Parietal lobe (tissue), 1 donor: ENCODE data around the gene ITGA3. TPM values are rescaled to one million over a fixed set of nuclear protein-coding genes. Genes with fewer than 3 reads are reported as not detected.

Experiments
- total RNA-seq: library from RNA; depleted of rRNA; stranded (reverse); fragments of >200 nt; gene quantifications from one replicate; pipeline ENCODE4 v1.2.3, GENCODE V29; 2014

ITGA3 gene
- total RNA-seq = 46.3 TPM

DNA sequence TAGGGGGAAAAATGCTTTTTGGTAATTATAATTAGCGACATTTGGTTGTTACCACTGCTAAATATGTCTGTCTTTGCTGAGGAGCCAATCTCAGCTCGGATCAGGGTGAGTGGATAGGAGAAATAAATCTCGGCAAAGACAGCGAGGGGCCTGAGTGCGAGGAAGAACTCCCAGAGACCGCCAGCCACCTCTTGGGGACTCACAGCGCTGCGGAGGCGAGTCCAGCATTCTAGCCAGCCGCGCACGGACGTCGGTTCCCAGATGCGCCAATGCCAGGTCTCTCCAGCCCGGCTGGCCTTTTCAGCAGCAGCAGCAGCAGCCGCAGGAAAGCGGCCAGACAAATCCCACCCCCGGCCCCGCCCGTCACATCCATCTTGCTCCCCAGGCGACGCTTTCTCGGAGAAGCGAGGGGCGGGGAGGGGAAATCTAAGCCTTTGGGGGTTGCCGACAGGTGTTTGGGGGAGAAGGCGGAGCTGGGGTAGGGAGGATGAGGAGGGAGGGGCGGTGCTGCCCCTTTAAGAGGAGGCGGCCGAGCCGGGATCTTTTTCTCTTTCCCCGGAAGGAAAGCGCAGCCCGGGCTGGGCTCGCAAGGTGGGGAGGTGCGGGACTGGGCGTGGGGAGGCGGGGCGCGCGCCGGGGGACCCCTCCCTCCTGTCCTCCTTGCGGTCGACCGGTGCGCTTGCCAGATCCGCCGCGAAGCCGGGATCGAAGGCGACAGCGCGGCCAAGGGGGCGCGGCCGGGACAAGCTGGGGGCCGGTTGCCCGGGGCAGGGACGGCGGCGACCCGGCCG is at the start of gene ITGA3:
Gene ITGA3 (plus strand): TSS at position 685 of the 791 bp plus-strand sequence. CDS start 330 bp downstream, outside the sequence.

GRCh38 chr17:50094753-50095619 is 39.1 kb downstream of the ITGA3 start, which contains the start of gene PDK2:
Gene PDK2, plus strand, starts transcription at chr17:50095351. Its CDS starts 85 bp downstream, at chr17:50095436.

GRCh38 chr17:50129728-50130558 is 74.0 kb downstream of the ITGA3 start, which contains the start of gene SAMD14:
Gene SAMD14, minus strand, starts transcription at chr17:50130160. Its CDS starts 5,201 bp downstream, at chr17:50124959.

Other genes with a start within 250 kb of the ITGA3 start
- gene TAC4, start 208.0 kb upstream of the ITGA3 start, total RNA-seq = not detected
- not detected for gene DLX4, start 86.9 kb upstream of the ITGA3 start, total RNA-seq
- not detected for gene DLX3, start 60.9 kb upstream of the ITGA3 start, total RNA-seq
- 20.7 TPM for gene PDK2, start 39.2 kb downstream of the ITGA3 start, total RNA-seq
- 41.3 TPM for gene SAMD14, start 74.0 kb downstream of the ITGA3 start, total RNA-seq
- gene PPP1R9B, start 94.6 kb downstream of the ITGA3 start, total RNA-seq = 58.8 TPM
- not detected for gene SGCA, start 109.9 kb downstream of the ITGA3 start, total RNA-seq
- 5.0 TPM for gene COL1A1, start 145.5 kb downstream of the ITGA3 start, total RNA-seq
- not detected for gene TMEM92, start 218.4 kb downstream of the ITGA3 start, total RNA-seq